ENCODE results near the gene OTOP2.
"Not testable (repeated sequence)": the region's sequence is repeated elsewhere in the genome, so short reads cannot be mapped to it uniquely, and the experiment has no call there.

Gene OTOP2

GRCh38 chr17:74975943-74976342, 51.9 kb downstream of the OTOP2 start:
- DNase-seq: no peak

GRCh38 chr17:74977802-74978201, 53.7 kb downstream of the OTOP2 start:
- DNase-seq: no peak

GRCh38 chr17:74978240-74978639, 54.2 kb downstream of the OTOP2 start:
- no peak for DNase-seq

- DNase-seq: no peak
Measured at GRCh38 chr17:74979408-74980146, 55.5 kb downstream of the OTOP2 start.

- DNase-seq: no peak
Measured at GRCh38 chr17:74981318-74981978, 57.4 kb downstream of the OTOP2 start.

- DNase-seq: peak; percentile 38 to 67 (median 56)
Measured at GRCh38 chr17:74981979-74982662, 58.0 kb downstream of the OTOP2 start.

- not testable (repeated sequence) for DNase-seq
Measured at GRCh38 chr17:74982663-74983313, 58.7 kb downstream of the OTOP2 start.

Measured in activated CD4-positive, CD25-positive, alpha-beta regulatory T cell (primary cell).